Neural progenitor cell (in vitro differentiated cells): ENCODE results near the gene TEAD1. TPM values are rescaled to one million over a fixed set of nuclear protein-coding genes. Genes with fewer than 3 reads are reported as not detected.

Experiments used
- DNase-seq: peaks from one replicate; pipeline ENCODE4 v3.0.0-alpha.2; 2016; ENCODE audit warnings: low spot score
- H2AFZ ChIP-seq: fragments of 200-600 bp; sonication (generic); replicated peaks from 2 replicates; pipeline ENCODE4 v1.6.1; 2016; ENCODE audit warnings: antibody characterized with exemption
- H3F3A ChIP-seq: fragments of 200-600 bp; sonication (generic); 2 replicates; pipeline ENCODE4 v1.6.1; 2016; ENCODE audit warnings: antibody characterized with exemption, low read depth
- H3K27ac ChIP-seq: fragments of 200-600 bp; sonication (generic); 2 replicates; pipeline ENCODE4 v1.5.1; 2016; ENCODE audit warnings: mild to moderate bottlenecking
- H3K27me3 ChIP-seq: fragments of 200-600 bp; sonication (generic); 2 replicates; pipeline ENCODE4 v1.6.1; 2016; ENCODE audit warnings: mild to moderate bottlenecking, moderate library complexity
- H3K36me3 ChIP-seq: fragments of 200-600 bp; sonication (generic); 2 replicates; pipeline ENCODE4 v1.5.1; 2016
- H3K4me1 ChIP-seq: fragments of 200-600 bp; sonication (generic); 2 replicates; pipeline ENCODE4 v1.6.1; 2016; ENCODE audit warnings: mixed run types
- H3K4me2 ChIP-seq: fragments of 200-600 bp; sonication (generic); 2 replicates; pipeline ENCODE4 v1.6.1; 2016
- H3K4me3 ChIP-seq: fragments of 200-600 bp; sonication (generic); 2 replicates; pipeline ENCODE4 v1.5.1; 2016
- H3K79me2 ChIP-seq: fragments of 200-600 bp; sonication (generic); 2 replicates; pipeline ENCODE4 v1.6.1; 2016; ENCODE audit warnings: low read depth
- H3K9ac ChIP-seq: fragments of 200-600 bp; sonication (generic); 2 replicates; pipeline ENCODE4 v1.6.1; 2016
- H3K9me3 ChIP-seq: fragments of 200-600 bp; sonication (generic); 2 replicates; pipeline ENCODE4 v1.5.1; 2016; ENCODE audit warnings: low read depth
- H4K20me1 ChIP-seq: fragments of 200-600 bp; sonication (generic); 2 replicates; pipeline ENCODE4 v1.6.1; 2016; ENCODE audit warnings: low read depth
- H3K27ac Mint-ChIP-seq: 3 replicates; pipeline ENCODE4 v1.8.0; 2021; ENCODE audit warnings: mixed read lengths
- H3K27me3 Mint-ChIP-seq: 2 replicates; pipeline ENCODE4 v1.8.0; 2022; ENCODE audit warnings: low read depth, mild to moderate bottlenecking, inconsistent platforms, moderate library complexity, mixed read lengths; ENCODE audit not compliant: insufficient read depth
- H3K36me3 Mint-ChIP-seq: 3 replicates; pipeline ENCODE4 v1.8.0; 2021; ENCODE audit warnings: mixed read lengths
- H3K4me1 Mint-ChIP-seq: 3 replicates; pipeline ENCODE4 v1.8.0; 2021; ENCODE audit warnings: mixed read lengths
- H3K4me3 Mint-ChIP-seq: 3 replicates; pipeline ENCODE4 v1.8.0; 2021; ENCODE audit warnings: mild to moderate bottlenecking, moderate library complexity, mixed read lengths
- H3K9me3 Mint-ChIP-seq: 3 replicates; pipeline ENCODE4 v1.8.0; 2020; ENCODE audit warnings: mixed read lengths
- EZH2 ChIP-seq: fragments of 200-600 bp; sonication (generic); IDR thresholded peaks from 2 replicates; pipeline ENCODE4 v1.6.1; 2017; ENCODE audit warnings: antibody characterized with exemption, mild to moderate bottlenecking, moderate library complexity
- EZH2phosphoT487 ChIP-seq: fragments of 200-600 bp; sonication (generic); IDR thresholded peaks from 2 replicates; pipeline ENCODE4 v1.6.1; 2017; ENCODE audit warnings: antibody characterized with exemption
- total RNA-seq: library from RNA; depleted of rRNA; stranded (reverse); fragments of >200 nt; gene quantifications from 2 replicates; pipeline ENCODE4 v1.2.3, GENCODE V29; 2015; ENCODE audit warnings: low replicate concordance
- TF ChIP-seq, protein P1 (sequence below): fragments of 200-600 bp; sonication (generic); IDR thresholded peaks from 2 replicates; pipeline ENCODE4 v1.5.1; 2017; ENCODE audit warnings: antibody characterized with exemption, mild to moderate bottlenecking

Gene TEAD1
- total RNA-seq, 1 donor from 2014 or later, result 98.3 TPM

- DNase-seq, result no peak
- Histone ChIP-seq H3K27ac (peak overlapping the region; percentile 2), H4K20me1 (peaks cover 81% of the 10 kb centered on the region), H3K4me2 (no peak overlapping the region), H3K27me3 (no peaks in the 10 kb centered on the region), H2AFZ (no peak overlapping the region), H3K9ac (no peak overlapping the region), H3K79me2 (peaks cover 100% of the 10 kb centered on the region), H3F3A (peaks cover 5% of the 10 kb centered on the region), H3K4me3 (no peak overlapping the region), H3K9me3 (no peaks in the 10 kb centered on the region), H3K36me3 (no peaks in the 10 kb centered on the region), H3K4me1 (peaks cover 27% of the 10 kb centered on the region)
- no peak for TF ChIP-seq EZH2phosphoT487
- TF ChIP-seq, protein P1, sequence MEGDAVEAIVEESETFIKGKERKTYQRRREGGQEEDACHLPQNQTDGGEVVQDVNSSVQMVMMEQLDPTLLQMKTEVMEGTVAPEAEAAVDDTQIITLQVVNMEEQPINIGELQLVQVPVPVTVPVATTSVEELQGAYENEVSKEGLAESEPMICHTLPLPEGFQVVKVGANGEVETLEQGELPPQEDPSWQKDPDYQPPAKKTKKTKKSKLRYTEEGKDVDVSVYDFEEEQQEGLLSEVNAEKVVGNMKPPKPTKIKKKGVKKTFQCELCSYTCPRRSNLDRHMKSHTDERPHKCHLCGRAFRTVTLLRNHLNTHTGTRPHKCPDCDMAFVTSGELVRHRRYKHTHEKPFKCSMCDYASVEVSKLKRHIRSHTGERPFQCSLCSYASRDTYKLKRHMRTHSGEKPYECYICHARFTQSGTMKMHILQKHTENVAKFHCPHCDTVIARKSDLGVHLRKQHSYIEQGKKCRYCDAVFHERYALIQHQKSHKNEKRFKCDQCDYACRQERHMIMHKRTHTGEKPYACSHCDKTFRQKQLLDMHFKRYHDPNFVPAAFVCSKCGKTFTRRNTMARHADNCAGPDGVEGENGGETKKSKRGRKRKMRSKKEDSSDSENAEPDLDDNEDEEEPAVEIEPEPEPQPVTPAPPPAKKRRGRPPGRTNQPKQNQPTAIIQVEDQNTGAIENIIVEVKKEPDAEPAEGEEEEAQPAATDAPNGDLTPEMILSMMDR, result no peak
- TF ChIP-seq EZH2, result no peak
- Mint-ChIP-seq H3K9me3 (no peaks in the 10 kb centered on the region), H3K4me3 (no peak overlapping the region), H3K27me3 (peaks cover 2% of the 10 kb centered on the region), H3K27ac (no peak overlapping the region), H3K4me1 (peaks cover 32% of the 10 kb centered on the region), H3K36me3 (peaks cover 19% of the 10 kb centered on the region)
Observed at GRCh38 chr11:12793506-12793905, 119.3 kb downstream of the TEAD1 start.

DNA sequence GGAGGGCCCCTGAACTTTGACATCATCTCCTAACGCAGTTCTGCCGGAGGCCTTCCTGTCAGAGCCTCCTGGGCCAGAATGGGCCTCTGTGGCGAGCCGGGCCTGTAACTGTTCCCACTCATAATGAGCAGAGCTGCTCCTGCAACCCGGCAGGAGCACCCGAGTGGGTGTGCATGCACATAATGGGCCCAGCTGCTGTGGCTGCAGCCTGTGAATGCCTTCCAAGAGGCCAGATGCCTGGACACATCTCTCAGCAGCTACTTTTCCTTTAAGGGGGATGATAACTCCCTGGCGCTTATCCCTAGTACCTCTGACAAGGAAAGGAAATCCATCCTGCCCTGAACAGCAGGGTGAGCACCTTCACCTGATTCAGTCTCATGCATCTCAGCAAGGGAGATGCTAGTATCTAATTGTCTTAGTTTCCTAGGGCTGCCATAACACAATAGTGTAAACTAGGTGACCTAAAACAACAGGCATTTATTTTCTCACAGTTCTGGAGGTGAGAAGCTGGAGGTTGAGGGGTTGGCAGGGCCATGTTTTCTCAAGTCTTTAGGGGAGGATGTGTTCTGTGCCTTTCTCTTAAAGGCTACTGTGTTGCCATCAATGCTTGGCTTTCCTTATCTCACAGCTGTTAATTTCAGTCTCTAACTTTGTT, 120.5 kb downstream of the TEAD1 start:
- no peak for DNase-seq
- peaks cover 81% of the 10 kb centered on the region for H4K20me1 ChIP-seq
- H3K4me1 ChIP-seq, result peaks cover 39% of the 10 kb centered on the region
- TF ChIP-seq EZH2phosphoT487, result no peak
- TF ChIP-seq EZH2, result no peak
- TF ChIP-seq, protein P1, result no peak
- peaks cover 9% of the 10 kb centered on the region for H3F3A ChIP-seq
- Mint-ChIP-seq H3K9me3 (no peaks in the 10 kb centered on the region), H3K27ac (no peak overlapping the region), H3K36me3 (peaks cover 19% of the 10 kb centered on the region), H3K27me3 (peaks cover 2% of the 10 kb centered on the region), H3K4me1 (peaks cover 37% of the 10 kb centered on the region), H3K4me3 (no peak overlapping the region)
- no peak overlapping the region for H2AFZ ChIP-seq
- H3K4me3 ChIP-seq, result no peak overlapping the region
- no peaks in the 10 kb centered on the region for H3K27me3 ChIP-seq
- H3K9ac ChIP-seq, result no peak overlapping the region
- H3K79me2 ChIP-seq, result peaks cover 100% of the 10 kb centered on the region
- no peaks in the 10 kb centered on the region for H3K9me3 ChIP-seq
- H3K4me2 ChIP-seq, result no peak overlapping the region
- no peak overlapping the region for H3K27ac ChIP-seq
- no peaks in the 10 kb centered on the region for H3K36me3 ChIP-seq

- no peaks in the 10 kb centered on the region for H3K9me3 ChIP-seq
- Mint-ChIP-seq H3K4me1 (peaks cover 69% of the 10 kb centered on the region), H3K27me3 (peaks cover 2% of the 10 kb centered on the region), H3K4me3 (no peak overlapping the region), H3K9me3 (no peaks in the 10 kb centered on the region), H3K36me3 (peaks cover 17% of the 10 kb centered on the region), H3K27ac (no peak overlapping the region)
- H3K36me3 ChIP-seq, result no peaks in the 10 kb centered on the region
- H4K20me1 ChIP-seq, result peaks cover 79% of the 10 kb centered on the region
- no peak overlapping the region for H3K4me3 ChIP-seq
- H3K9ac ChIP-seq, result no peak overlapping the region
- no peak overlapping the region for H2AFZ ChIP-seq
- TF ChIP-seq, protein P1, result no peak
- TF ChIP-seq EZH2, result no peak
- no peak for TF ChIP-seq EZH2phosphoT487
- DNase-seq, result no peak
- peaks cover 100% of the 10 kb centered on the region for H3K79me2 ChIP-seq
- no peak overlapping the region for H3K4me2 ChIP-seq
- peaks cover 28% of the 10 kb centered on the region for H3F3A ChIP-seq
- no peaks in the 10 kb centered on the region for H3K27me3 ChIP-seq
- no peak overlapping the region for H3K27ac ChIP-seq
- peaks cover 72% of the 10 kb centered on the region for H3K4me1 ChIP-seq
Observed at GRCh38 chr11:12797996-12798395, 123.8 kb downstream of the TEAD1 start.
